GM23338 (cell line): ENCODE measurements around the gene WWP2. TPM values are rescaled to one million over a fixed set of nuclear protein-coding genes. Genes with fewer than 3 reads are reported as not detected.

ENCODE experiments used
- ATAC-seq: fragments of 200-7000 bp; cut with Tn5 transposase; 3 replicates; pipeline ENCODE4 v1.9.1; 2020
- DNase-seq: peaks from one replicate; pipeline ENCODE4 v3.0.0-alpha.2; 2015; ENCODE audit warnings: low spot score
- H2AFZ ChIP-seq: fragments of 200-600 bp; sonication (generic); 2 replicates; pipeline ENCODE4 v1.8.0; 2016; ENCODE audit warnings: antibody characterized with exemption, mild to moderate bottlenecking, moderate library complexity
- H3F3A ChIP-seq: fragments of 200-600 bp; sonication (generic); replicated peaks from 2 replicates; pipeline ENCODE4 v1.8.0; 2017; ENCODE audit warnings: antibody characterized with exemption, mixed run types, low read depth
- H3K27ac ChIP-seq: fragments of 200-600 bp; sonication (generic); 2 replicates; pipeline ENCODE4 v1.6.1; 2016; ENCODE audit warnings: low read depth
- H3K27me3 ChIP-seq: fragments of 200-600 bp; sonication (generic); 2 replicates; pipeline ENCODE4 v1.8.0; 2016; ENCODE audit warnings: mild to moderate bottlenecking, mixed run types, moderate library complexity; ENCODE audit not compliant: insufficient read depth
- H3K36me3 ChIP-seq: fragments of 200-600 bp; sonication (generic); 2 replicates; pipeline ENCODE4 v1.8.0; 2016; ENCODE audit warnings: mild to moderate bottlenecking; ENCODE audit not compliant: insufficient read depth
- H3K4me1 ChIP-seq: fragments of 200-600 bp; sonication (generic); 2 replicates; pipeline ENCODE4 v1.8.0; 2016; ENCODE audit warnings: mild to moderate bottlenecking, moderate library complexity; ENCODE audit not compliant: insufficient read depth
- H3K4me2 ChIP-seq: fragments of 200-600 bp; sonication (generic); 2 replicates; pipeline ENCODE4 v1.7.1; 2017; ENCODE audit warnings: mixed run types
- H3K4me3 ChIP-seq: fragments of 200-600 bp; sonication (generic); 2 replicates; pipeline ENCODE4 v1.6.1; 2016; ENCODE audit warnings: mixed run types
- H3K79me2 ChIP-seq: fragments of 200-600 bp; sonication (generic); replicated peaks from 2 replicates; pipeline ENCODE4 v1.8.0; 2017; ENCODE audit warnings: mild to moderate bottlenecking; ENCODE audit not compliant: insufficient read depth
- H3K9me2 ChIP-seq: fragments of 200-600 bp; sonication (generic); 2 replicates; pipeline ENCODE4 v1.8.0; 2017; ENCODE audit not compliant: insufficient read depth
- H4K20me1 ChIP-seq: fragments of 200-600 bp; sonication (generic); replicated peaks from 2 replicates; pipeline ENCODE4 v1.8.0; 2017; ENCODE audit warnings: mild to moderate bottlenecking; ENCODE audit not compliant: insufficient read depth
- H3K27ac Mint-ChIP-seq: 2 replicates; pipeline ENCODE4 v1.8.0; 2020; ENCODE audit warnings: inconsistent platforms, mild to moderate bottlenecking, moderate library complexity, mixed read lengths
- H3K27me3 Mint-ChIP-seq: 3 replicates; pipeline ENCODE4 v1.8.0; 2022; ENCODE audit warnings: low read depth, mild to moderate bottlenecking, moderate library complexity, mixed read lengths, inconsistent platforms; ENCODE audit not compliant: insufficient read depth, poor library complexity
- H3K36me3 Mint-ChIP-seq: 3 replicates; pipeline ENCODE4 v1.8.0; 2021; ENCODE audit warnings: low read depth, mild to moderate bottlenecking, inconsistent platforms, moderate library complexity, mixed read lengths
- H3K4me1 Mint-ChIP-seq: 3 replicates; pipeline ENCODE4 v1.8.0; 2020; ENCODE audit warnings: mild to moderate bottlenecking, inconsistent platforms, mixed read lengths
- H3K4me3 Mint-ChIP-seq: 3 replicates; pipeline ENCODE4 v1.8.0; 2021; ENCODE audit warnings: moderate library complexity, mild to moderate bottlenecking, inconsistent platforms, mixed read lengths
- H3K9me3 Mint-ChIP-seq: 3 replicates; pipeline ENCODE4 v1.8.0; 2020; ENCODE audit warnings: moderate library complexity, mild to moderate bottlenecking, inconsistent platforms, mixed read lengths
- JUNB ChIP-seq: IDR thresholded peaks from one replicate; pipeline ENCODE4 v1.6.1; 2016; ENCODE audit warnings: antibody characterized with exemption; ENCODE audit not compliant: unreplicated experiment
- POLR2AphosphoS5 ChIP-seq: IDR thresholded peaks from 2 replicates; pipeline ENCODE4 v1.6.1; 2016; ENCODE audit warnings: antibody characterized with exemption, low read depth
- STAT1 ChIP-seq: IDR thresholded peaks from one replicate; pipeline ENCODE4 v1.6.1; 2016; ENCODE audit warnings: antibody characterized with exemption; ENCODE audit not compliant: unreplicated experiment
- polyA plus RNA-seq: library from polyadenylated mRNA; unstranded; fragments of >200 nt; fragmentation: Nextera tagmentation; extraction: Ambion mirVana; gene quantifications from 2 replicates; pipeline ENCODE4 v1.2.1, GENCODE V29; 2016
- total RNA-seq: library from RNA; depleted of rRNA; stranded (reverse); fragments of >200 nt; shearing (Covaris generic); gene quantifications from 2 replicates; pipeline ENCODE4 v1.2.3, GENCODE V29; 2014
- TF ChIP-seq, protein P1 (sequence below): fragments of 250-450 bp; sonication (Bioruptor Pico); IDR thresholded peaks from 2 replicates; pipeline ENCODE4 v1.5.0; 2020; ENCODE audit warnings: mild to moderate bottlenecking, moderate library complexity
- TF ChIP-seq, protein P2 (sequence below): IDR thresholded peaks from one replicate; pipeline ENCODE4 v1.6.1; 2018; ENCODE audit warnings: antibody characterized with exemption; ENCODE audit not compliant: unreplicated experiment

WWP2 gene
- total and polyA plus RNA-seq, 2 experiments from 2014 or later = 12.3 to 35.5 TPM

DNA sequence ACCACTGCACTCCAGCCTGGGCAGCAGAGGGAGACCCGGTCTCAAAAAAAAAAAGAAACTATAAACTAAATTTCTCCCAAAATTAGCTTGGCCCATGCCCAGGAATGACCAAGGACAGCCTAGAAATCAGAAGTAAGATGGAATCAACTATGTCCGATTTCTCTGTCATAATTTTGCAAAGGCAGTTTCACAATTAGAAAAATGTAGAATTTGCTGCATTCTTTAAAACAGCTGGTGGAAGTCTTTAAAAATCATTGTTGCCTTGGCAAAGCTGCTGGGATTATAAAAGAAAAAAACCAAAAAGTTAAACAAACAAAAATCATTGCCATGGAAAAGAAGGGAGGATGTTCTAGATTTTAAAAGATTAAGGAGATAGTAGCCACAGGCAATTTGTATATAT, 32.4 kb downstream of the WWP2 start:
- Histone ChIP-seq H3K36me3 (no peaks in the 10 kb centered on the region), H3K9me2 (no peaks in the 10 kb centered on the region), H2AFZ (no peak overlapping the region), H3K27ac (no peak overlapping the region), H3K4me1 (no peaks in the 10 kb centered on the region), H3K4me2 (no peak overlapping the region), H3K27me3 (no peaks in the 10 kb centered on the region), H4K20me1 (no peaks in the 10 kb centered on the region), H3K79me2 (no peaks in the 10 kb centered on the region), H3K4me3 (no peak overlapping the region), H3F3A (no peaks in the 10 kb centered on the region; the same call in 1 of the 2 replicates)
- Mint-ChIP-seq H3K36me3 (peaks cover 11% of the 10 kb centered on the region), H3K27me3 (no peaks in the 10 kb centered on the region), H3K4me1 (peaks cover 7% of the 10 kb centered on the region; the same call in 2 of the 3 replicates), H3K9me3 (no peaks in the 10 kb centered on the region), H3K4me3 (no peak overlapping the region), H3K27ac (no peak overlapping the region)
- TF ChIP-seq POLR2AphosphoS5 (no peak), JUNB (no peak), STAT1 (no peak)
- TF ChIP-seq, protein P1, sequence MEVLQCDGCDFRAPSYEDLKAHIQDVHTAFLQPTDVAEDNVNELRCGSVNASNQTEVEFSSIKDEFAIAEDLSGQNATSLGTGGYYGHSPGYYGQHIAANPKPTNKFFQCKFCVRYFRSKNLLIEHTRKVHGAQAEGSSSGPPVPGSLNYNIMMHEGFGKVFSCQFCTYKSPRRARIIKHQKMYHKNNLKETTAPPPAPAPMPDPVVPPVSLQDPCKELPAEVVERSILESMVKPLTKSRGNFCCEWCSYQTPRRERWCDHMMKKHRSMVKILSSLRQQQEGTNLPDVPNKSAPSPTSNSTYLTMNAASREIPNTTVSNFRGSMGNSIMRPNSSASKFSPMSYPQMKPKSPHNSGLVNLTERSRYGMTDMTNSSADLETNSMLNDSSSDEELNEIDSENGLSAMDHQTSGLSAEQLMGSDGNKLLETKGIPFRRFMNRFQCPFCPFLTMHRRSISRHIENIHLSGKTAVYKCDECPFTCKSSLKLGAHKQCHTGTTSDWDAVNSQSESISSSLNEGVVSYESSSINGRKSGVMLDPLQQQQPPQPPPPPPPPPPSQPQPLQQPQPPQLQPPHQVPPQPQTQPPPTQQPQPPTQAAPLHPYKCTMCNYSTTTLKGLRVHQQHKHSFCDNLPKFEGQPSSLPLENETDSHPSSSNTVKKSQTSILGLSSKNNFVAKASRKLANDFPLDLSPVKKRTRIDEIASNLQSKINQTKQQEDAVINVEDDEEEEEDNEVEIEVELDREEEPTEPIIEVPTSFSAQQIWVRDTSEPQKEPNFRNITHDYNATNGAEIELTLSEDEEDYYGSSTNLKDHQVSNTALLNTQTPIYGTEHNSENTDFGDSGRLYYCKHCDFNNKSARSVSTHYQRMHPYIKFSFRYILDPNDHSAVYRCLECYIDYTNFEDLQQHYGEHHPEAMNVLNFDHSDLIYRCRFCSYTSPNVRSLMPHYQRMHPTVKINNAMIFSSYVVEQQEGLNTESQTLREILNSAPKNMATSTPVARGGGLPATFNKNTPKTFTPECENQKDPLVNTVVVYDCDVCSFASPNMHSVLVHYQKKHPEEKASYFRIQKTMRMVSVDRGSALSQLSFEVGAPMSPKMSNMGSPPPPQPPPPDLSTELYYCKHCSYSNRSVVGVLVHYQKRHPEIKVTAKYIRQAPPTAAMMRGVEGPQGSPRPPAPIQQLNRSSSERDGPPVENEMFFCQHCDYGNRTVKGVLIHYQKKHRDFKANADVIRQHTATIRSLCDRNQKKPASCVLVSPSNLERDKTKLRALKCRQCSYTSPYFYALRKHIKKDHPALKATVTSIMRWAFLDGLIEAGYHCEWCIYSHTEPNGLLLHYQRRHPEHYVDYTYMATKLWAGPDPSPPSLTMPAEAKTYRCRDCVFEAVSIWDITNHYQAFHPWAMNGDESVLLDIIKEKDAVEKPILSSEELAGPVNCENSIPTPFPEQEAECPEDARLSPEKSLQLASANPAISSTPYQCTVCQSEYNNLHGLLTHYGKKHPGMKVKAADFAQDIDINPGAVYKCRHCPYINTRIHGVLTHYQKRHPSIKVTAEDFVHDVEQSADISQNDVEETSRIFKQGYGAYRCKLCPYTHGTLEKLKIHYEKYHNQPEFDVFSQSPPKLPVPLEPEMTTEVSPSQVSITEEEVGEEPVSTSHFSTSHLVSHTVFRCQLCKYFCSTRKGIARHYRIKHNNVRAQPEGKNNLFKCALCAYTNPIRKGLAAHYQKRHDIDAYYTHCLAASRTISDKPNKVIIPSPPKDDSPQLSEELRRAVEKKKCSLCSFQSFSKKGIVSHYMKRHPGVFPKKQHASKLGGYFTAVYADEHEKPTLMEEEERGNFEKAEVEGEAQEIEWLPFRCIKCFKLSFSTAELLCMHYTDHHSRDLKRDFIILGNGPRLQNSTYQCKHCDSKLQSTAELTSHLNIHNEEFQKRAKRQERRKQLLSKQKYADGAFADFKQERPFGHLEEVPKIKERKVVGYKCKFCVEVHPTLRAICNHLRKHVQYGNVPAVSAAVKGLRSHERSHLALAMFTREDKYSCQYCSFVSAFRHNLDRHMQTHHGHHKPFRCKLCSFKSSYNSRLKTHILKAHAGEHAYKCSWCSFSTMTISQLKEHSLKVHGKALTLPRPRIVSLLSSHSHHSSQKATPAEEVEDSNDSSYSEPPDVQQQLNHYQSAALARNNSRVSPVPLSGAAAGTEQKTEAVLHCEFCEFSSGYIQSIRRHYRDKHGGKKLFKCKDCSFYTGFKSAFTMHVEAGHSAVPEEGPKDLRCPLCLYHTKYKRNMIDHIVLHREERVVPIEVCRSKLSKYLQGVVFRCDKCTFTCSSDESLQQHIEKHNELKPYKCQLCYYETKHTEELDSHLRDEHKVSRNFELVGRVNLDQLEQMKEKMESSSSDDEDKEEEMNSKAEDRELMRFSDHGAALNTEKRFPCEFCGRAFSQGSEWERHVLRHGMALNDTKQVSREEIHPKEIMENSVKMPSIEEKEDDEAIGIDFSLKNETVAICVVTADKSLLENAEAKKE (CRISPR knock-in tag) = no peak
- TF ChIP-seq, protein P2, sequence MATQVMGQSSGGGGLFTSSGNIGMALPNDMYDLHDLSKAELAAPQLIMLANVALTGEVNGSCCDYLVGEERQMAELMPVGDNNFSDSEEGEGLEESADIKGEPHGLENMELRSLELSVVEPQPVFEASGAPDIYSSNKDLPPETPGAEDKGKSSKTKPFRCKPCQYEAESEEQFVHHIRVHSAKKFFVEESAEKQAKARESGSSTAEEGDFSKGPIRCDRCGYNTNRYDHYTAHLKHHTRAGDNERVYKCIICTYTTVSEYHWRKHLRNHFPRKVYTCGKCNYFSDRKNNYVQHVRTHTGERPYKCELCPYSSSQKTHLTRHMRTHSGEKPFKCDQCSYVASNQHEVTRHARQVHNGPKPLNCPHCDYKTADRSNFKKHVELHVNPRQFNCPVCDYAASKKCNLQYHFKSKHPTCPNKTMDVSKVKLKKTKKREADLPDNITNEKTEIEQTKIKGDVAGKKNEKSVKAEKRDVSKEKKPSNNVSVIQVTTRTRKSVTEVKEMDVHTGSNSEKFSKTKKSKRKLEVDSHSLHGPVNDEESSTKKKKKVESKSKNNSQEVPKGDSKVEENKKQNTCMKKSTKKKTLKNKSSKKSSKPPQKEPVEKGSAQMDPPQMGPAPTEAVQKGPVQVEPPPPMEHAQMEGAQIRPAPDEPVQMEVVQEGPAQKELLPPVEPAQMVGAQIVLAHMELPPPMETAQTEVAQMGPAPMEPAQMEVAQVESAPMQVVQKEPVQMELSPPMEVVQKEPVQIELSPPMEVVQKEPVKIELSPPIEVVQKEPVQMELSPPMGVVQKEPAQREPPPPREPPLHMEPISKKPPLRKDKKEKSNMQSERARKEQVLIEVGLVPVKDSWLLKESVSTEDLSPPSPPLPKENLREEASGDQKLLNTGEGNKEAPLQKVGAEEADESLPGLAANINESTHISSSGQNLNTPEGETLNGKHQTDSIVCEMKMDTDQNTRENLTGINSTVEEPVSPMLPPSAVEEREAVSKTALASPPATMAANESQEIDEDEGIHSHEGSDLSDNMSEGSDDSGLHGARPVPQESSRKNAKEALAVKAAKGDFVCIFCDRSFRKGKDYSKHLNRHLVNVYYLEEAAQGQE = no peak
- DNase-seq = no peak
- ATAC-seq = no peak
